ENCODE data around the gene FGF12.

Gene FGF12

DNA sequence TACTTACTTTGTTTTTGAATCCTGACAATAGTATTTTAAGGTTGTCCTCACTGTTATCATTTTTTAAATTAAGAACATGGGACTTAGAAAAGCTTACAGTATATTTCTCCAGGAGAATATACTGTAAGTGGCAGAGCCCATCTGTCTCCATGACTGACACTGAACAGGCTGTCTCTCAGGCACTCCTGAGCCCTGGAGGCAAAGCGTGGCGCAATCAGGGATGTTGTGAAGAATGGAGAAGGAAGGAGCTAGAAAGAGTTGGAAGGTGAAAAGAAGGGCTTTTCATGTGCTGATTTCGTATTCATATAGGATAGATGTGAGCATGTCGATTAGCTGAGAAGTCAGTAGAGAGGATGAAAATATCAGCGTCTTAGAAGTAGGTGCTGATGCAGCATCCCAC is 41.5 kb downstream of the FGF12 start:
- DNase-seq (ENCODE audit: low read depth in 2 of 2) = no peak

DNA sequence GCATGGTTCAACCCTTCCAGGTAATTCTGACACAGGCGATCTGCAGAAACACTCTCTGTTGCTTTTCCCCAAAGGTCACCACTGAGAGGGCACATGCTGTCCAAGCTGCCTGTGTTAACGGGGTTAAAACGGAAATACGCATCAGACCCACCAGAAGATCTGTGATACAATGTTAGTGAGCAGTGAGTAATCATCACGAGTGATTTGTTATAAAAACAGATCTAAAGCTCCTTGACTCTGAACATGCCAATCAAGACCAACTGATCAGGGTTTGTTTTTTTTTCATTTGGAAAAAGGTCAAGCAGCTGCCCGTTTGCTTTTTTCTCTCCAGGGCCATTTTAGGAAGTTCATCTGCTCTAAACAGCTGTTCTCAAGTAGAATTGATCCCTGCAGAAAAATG is 43.2 kb downstream of the FGF12 start:
- DNase-seq (ENCODE audit: low read depth in 2 of 2) = no peak

DNA sequence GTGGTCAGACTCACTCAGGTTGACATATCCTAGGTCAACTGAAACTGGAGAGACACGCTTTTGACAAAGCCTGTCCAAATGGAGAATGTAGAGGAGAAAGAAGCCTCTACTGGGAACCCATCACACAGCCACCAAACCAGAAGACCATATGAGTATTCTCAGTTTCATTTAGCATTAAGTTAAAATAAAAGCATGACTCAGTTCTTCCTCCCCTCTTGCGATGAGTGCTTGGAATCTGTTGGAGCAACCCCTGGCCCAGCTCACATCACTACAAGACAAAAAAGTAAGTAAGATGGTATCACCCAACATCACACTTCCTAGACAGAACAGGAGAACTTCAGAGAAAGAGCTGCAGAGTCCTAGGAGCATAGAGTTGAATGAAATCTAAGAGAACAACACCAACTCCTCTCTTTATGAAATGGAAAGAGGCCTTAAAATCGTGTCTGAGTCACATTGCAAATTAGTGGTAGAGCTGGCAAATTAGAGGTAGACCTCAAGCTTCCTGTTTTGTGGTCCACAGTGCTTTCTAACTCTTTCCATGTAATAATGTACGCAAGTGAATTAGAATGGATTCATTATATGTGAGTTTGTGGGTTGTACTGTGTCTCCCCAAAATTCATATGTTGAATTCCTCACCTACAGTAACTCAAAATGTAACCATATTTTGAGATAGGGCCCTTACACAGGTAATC is 51.2 kb downstream of the FGF12 start:
- no peak for DNase-seq (ENCODE audit: low read depth in 2 of 2)

DNA sequence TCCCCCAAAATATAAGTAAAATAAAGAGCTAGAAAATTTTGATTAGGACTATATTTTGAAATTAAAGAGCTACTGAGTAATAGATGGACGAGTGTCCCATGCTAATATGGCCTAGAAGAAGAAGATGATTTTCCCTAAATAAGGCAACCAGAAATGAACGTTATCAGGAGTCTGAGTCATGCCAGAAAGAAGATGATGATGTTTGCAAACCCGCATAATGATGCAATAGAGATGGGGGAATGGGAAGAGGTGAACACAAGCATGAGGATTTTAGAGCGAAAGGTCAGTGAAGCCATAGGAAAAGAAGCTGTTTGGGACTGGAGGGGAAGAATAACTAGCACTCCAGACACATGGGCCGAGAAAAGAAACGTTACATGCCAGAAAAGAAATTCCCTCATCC is 71.7 kb downstream of the FGF12 start:
- DNase-seq (ENCODE audit: low read depth in 2 of 2) = no peak

DNA sequence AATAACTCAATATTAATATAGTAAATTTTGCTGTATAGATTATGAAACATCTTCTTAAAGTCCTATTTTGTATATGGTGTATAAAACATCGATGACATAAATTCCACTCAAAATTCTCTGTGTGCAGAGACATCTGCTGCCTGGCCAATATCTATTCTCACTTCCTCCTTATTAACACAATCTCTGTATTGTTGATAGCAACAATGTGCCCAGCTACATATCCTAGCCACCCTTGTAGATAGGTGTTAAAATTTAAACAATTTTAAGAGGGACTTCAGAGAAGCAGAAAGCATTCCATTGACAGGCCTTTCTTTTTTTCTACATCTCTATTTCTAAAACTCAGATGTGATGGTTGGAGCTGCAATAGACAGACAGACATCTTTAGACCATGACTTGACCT is 72.3 kb downstream of the FGF12 start:
- no peak for DNase-seq (ENCODE audit: low read depth in 2 of 2)

DNA sequence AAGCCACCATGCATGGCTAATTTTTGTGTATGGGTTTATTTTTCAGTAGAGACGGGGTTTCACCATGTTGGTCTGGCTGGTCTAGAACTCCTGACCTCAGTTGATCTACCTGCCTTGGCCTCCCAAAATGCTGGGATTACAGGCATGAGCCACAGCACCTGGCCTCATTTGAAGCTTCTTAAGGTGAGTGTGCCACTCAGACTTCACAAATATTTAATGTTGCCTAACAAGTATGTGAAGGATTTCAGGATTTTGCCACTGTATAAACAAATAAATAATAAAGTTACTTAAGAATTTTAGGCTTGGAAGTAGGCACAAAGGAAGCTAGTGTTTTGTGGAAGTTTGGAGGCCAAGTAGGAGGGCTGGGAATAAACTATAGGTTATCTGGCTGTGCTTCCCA is 73.5 kb downstream of the FGF12 start:
- DNase-seq (ENCODE audit: low read depth in 2 of 2) = no peak

DNA sequence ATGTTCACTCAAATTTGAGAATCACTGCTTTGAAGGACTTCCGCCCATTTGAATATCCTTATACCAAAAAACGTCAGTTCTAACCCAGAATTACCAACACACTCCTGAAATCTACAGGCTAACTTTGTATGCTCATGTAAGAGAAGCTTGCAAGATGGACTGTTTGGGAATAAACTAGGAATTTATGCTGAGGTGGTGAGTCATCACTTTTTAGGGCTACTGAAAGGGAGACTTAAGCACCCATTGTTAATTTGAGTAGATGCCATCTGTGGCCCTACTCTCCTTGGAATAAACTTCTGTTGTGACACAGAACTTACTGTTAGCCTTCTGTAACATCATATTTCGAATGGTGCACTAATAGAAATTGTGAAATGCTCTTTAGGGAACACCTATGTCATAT is 74.6 kb downstream of the FGF12 start:
- DNase-seq (ENCODE audit: low read depth in 2 of 2) = no peak

DNA sequence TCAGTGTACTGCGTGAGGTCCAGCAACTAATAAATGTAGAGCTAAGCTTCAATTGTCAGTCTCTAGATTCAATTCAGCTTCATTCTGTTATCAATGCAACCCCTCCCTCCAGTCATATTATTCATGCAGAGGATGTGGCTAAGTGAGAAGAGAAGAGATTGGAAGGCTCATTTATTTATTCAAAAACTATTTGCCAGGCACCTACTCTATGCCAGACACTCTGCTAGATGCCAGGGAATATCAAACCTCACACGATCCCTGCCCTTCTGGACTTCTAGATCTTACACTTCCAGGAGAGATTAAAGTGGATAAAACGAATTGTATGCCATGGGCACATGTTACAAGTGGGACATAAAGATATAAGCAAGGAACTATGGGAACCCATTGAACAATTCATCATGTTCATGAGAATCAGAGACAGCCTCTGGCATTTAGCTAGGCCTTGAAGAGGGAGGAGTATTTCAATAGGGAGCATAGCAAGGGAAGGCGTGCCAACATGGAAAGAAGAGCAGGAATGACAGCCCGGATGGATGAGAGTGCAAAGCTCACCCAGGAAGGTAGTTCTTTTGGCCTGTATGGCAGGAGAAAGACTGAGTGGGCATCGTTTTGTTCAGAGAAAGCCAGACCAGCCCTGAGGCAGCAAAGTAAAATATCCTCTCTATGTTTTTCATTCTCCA is 75.4 kb downstream of the FGF12 start:
- DNase-seq (ENCODE audit: low read depth in 2 of 2) = no peak

DNA sequence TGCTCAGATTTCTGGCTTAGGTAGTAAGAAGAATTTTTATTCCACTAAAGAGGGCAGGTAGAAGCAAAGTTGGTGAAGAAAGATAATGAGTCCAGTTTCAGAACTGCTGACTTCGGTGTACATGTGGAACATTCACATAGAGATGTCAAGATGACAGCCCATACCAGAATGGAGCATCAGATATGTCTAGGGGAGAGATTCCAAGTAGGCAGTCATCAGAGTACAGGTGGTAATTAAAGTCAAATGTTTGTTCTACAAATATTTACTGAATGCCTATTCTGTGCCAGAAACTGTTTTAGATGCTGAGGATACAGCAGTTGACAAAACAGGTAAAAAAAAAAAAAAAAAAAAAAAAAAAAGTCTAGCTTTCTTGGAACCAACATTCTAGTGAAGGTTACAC is 81.9 kb downstream of the FGF12 start:
- no peak for DNase-seq (ENCODE audit: low read depth in 2 of 2)

DNA sequence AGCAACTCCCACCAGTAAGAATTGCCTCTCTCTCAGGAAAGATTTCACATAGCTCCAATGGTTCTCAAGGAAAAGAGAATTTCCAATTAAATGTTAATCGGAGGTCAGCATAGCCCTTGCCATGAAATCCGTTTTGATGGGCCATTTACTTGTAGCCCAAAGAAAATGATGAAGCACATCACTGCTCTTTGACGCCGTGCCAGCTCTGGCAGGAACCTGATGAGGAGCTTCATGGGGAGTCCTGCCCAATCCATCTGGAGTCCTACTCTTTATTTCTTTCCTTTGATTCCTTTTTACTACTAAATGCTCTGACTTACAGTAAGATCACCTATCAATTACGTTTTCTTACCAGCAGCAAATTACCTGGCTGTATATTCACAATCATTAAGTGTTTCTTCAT is 84.7 kb downstream of the FGF12 start:
- no peak for DNase-seq (ENCODE audit: low read depth in 2 of 2)

DNA sequence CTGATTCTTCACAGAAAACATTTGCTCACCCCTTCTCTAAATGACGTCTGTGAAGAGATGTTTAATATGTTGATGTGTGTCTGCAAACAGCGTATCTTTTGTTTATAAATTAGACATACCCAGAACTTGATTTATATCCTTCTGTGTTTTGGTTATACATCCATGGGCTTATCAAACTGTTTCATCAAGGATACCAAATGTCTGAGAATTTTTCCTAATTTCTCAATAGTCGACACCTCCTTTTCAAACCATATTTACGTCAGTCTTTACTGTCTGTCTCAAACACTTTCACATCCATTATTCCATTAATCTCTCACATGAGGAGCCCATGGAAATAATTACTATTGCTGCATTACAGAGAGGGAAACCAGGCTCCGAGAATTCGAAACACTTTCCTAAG is 85.4 kb downstream of the FGF12 start:
- DNase-seq (ENCODE audit: low read depth in 2 of 2) = no peak

DNA sequence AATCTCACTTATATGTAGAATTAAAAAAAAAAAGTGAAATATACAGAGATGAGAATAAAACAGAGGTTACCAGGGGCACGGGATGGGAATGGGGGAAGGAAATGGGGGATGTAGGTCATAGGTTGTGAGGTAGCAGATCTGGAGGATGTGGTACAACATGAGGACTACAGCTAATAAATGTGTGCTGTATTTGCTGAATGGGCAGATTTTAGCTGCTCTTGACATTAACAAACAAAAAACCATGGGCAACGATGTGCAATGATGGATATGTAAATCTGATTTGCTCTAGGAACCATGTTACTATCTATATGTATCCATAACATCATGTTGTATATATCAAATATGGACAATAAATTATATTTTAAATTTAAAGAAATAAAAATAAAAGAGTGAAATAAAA is 87.4 kb downstream of the FGF12 start:
- DNase-seq (ENCODE audit: low read depth in 2 of 2) = no peak

DNA sequence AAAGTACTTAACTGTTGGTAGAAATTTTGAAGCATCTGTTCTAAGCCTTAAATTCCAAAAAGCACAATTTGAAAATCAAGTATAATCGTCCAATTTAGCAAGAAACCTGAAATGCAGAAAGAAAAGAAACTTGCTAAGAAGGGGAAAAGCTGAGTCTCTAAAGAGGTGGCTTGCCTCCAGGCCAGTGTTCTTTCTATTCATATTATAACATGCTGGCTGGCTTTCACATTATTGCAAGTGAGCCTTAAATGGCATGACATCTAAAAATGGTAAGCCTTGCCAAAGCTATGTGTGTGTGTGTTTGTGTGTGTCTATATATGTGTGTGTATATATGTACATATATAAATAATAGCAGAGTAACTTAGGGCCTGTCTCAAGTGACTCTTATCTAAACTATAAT is 89.5 kb downstream of the FGF12 start:
- no peak for DNase-seq (ENCODE audit: low read depth in 2 of 2)

DNA sequence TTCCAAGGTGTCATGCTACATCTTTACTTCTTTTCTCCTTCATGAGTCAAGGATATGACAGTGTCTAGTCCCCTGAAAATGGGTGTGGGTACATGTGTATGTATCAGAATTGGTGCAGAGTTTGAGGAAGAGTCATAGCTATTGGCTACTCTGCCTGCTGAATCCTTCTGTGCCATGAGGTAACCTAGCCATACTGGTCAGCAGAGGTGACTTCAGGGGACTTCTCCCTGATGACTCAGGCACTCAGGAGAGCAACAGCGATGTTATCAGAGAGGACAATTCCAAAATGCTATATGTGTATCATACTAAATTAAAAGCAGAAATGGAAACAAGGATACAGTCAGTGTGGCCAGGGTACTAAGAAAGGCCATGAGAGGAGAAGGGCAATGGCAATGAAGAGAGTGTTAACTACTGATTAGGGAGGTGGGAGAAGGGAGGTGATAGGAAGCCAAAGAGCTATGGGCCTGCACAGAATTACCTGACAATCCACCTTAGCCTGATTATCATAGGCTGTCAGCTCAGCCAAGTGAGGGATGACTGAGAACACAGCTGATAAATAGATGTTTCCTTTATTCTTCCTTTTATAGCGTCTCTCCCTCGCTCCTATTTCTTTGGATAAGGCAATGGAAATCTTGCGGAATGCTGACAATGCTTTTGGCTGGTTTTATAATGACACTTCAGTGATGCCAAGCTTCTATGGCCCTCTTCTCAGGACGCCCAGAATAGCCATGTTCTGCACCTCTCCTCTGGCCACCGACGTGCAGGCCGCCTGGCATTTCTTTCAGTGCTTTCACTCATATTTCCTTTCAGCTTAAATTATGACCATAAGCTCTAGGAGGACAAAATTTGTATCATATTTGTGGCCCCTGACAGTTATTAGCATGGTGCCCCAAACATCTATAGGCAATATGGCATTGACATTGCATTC is 90.6 kb downstream of the FGF12 start:
- DNase-seq (ENCODE audit: low read depth in 2 of 2) = no peak

DNA sequence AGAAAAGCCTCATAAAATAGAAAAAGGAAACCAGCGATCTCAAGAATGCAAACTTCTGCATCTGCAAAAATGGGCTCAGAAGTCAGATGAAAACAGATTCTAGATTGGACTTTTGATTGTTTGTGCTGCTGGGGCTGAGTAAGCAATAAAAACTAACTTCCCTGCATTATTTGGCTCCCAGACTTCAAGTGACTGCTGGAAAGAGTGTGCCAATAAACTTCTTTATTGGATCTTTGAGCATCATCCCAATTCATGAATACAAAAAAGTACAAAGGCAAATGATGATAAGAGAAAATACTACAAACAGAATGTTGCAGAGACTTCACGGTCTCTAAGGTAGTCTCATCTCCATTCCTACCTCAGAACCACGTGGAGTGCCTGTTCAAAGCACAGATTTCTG is 97.9 kb downstream of the FGF12 start:
- no peak for DNase-seq (ENCODE audit: low read depth in 2 of 2)

DNA sequence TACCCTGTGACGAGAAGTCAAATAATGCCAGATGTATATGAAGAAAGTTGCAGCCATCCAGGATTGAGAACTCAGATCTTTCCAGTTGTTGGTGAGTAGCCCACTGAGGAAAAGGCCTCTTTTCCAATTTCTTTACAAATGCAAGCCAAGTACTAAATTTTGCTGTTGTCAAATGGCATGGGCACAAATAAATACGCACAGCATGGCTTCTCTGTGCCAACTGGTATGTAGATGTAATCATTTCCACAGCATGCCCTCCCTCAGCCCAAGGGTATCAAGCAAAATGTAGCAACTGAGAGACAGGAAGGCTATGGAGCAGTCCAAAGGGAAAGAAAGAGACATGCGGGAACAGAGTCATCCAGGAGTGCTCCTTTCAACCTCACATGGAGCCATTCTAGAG is 105.4 kb downstream of the FGF12 start:
- DNase-seq (ENCODE audit: low read depth in 2 of 2) = no peak

DNA sequence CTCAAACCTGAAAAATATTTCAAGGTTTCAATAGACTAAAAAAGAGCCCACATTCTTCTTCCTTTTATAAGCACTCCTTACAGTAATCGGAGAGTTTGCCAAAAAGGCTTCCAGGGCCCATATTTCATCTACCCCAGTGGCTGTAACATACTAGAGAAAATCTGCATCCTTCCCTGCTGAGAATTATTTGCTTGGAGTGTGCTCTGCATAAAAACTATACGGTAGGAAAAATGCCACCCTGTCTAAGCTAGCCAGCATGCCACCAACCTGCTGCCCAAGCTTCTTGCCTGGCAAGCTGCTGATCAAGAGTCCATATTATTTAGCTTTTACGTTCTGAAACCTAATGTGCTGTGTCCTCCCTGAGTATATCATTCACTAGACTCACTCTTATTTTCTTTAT is 107.1 kb downstream of the FGF12 start:
- DNase-seq (ENCODE audit: low read depth in 2 of 2) = no peak

DNA sequence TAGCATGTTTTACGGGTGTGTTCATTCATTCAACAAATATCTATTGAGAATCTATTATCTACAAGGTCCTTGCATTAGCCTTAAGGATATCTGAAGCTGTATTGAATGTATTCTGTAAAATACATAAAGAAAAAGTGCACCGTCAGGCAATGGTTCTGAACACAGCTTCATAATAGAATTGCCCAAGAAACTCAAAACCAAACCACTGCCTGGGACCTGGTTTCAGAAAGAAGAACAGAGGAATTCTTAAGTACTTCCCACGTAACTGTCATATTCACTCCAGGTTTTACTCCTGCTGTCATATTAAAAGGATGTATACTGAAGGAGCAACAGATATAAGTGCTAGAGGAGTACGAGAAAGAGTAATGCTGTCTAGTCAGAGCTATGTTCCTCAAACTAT is 115.9 kb downstream of the FGF12 start:
- no peak for DNase-seq (ENCODE audit: low read depth in 2 of 2)

DNA sequence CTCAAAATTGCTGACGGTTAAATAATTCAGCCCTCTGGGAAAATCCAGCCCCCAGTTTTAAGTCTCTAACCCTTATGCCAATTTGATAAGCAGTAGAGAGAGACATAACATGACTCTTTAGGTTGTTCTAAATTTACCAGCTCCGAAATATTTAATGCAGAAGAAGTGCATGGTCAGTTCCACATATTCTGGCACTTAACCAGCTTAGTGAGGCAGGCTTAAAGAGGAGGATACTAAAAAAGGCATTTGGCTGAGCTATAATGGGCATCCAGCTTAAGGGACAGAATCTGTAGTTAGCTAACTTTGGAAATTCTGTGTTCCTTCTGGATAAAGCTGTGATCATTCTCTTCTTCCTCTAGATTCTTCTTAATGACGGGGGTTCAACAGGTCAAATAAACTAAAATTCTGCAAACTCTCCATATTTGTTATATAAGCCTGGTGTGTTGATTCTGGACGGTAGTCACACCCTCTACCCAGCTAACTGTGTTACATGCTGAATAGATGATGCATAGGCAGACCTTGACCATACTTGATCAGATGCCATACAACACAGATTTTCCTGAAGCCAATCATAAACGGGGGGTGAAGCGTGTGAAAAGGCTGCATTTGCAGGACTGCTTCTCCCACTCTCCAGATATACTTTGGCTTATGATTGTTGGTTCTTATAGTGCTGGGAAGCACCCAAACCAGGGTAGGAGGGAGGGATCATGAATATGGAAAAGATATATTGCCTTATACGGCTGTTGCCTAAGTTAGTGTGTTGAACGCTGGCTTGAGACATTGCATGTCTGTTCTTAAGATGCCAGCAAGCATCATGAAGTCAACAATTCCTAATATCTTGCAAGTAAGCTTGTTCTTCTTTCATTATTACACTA is 118.4 kb downstream of the FGF12 start:
- no peak for DNase-seq (ENCODE audit: low read depth in 2 of 2)

DNA sequence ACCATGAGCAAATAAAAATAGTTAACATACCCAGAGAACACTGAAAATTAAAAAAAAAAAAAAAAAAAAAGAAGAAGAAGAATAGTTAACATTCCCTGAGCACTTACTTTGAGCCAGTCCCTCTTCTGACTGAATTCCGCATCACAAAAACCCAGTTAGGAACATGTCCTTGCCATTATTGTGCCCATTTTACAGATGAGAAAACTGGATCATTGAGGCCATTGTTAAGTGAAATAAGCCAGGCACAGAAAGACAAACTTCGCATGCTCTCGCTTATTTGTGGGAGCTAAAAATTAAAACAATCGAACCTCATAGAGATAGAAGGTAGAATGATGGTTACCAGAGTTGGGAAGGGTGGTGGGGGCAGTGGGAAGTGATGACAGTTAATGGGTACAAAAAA is 119.5 kb downstream of the FGF12 start:
- no peak for DNase-seq (ENCODE audit: low read depth in 2 of 2)

DNA sequence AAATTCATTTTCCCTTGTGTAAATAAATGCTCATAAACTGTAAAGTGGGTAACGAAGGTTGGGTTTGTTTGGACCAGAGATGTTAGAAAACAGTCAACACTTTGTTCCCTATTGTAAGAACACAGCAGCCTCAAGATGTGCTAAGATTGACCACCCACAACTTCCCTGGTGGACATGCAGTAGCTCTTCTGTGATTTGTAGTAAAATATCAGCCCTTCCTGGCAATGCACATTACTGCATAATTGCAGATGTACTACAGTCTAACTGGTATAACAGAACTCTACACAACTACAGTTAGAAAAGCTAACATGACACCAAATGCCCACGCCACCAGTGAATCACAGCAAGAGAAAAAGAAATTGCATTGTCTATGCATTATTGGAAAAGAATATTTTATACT is 129.4 kb downstream of the FGF12 start:
- no peak for DNase-seq (ENCODE audit: low read depth in 2 of 2)

DNA sequence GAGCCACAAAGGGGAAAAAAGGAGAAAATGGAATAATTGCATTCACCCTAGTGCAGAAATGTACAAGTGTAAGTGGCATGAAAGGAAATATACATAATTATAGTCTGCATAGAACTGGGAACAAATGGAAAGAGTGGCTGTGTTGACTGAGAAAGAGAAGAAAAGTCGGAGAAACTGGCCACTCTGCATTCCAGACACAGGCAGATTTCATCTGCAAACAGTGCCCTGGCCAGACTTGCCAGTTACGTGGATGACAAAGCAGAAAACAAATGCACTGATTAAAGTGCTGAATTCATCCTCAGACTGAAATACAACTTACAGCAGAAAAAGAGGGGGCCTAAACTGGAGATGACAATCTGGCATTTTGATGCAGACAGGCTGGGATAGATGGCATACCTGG is 129.8 kb downstream of the FGF12 start:
- DNase-seq (ENCODE audit: low read depth in 2 of 2) = no peak

Measured in fibroblast of skin of left quadriceps (primary cell).